Measurements from ENCODE around the gene SH2D1A.

Gene SH2D1A

DNA sequence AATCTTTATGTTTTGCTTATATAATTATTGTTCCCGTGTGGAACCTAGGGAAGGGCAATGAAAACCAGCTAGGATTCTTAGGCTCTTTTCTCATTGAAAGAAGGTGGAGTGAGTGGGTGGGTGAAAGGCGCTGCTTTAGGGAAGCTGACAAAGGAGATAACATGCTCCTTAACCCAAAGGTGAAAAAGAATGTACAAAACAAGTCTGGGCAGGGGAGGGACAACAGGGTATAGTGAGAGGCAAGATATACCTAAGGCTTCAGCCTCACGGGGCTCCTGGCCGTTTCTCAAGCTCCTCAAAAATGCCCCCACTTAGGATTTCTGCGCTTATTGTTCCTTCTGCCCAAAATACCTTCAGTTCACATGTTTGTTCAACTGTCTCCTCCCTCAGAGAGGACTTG lies 1.8 kb downstream of the SH2D1A start:
- no peak for DNase-seq (ENCODE audit: low spot score)
- in situ Hi-C loops (cut with MboI; ENCODE audit: low sequenced_read_pairs, unreplicated experiment), result no loop called here
- TF ChIP-seq, protein P1, sequence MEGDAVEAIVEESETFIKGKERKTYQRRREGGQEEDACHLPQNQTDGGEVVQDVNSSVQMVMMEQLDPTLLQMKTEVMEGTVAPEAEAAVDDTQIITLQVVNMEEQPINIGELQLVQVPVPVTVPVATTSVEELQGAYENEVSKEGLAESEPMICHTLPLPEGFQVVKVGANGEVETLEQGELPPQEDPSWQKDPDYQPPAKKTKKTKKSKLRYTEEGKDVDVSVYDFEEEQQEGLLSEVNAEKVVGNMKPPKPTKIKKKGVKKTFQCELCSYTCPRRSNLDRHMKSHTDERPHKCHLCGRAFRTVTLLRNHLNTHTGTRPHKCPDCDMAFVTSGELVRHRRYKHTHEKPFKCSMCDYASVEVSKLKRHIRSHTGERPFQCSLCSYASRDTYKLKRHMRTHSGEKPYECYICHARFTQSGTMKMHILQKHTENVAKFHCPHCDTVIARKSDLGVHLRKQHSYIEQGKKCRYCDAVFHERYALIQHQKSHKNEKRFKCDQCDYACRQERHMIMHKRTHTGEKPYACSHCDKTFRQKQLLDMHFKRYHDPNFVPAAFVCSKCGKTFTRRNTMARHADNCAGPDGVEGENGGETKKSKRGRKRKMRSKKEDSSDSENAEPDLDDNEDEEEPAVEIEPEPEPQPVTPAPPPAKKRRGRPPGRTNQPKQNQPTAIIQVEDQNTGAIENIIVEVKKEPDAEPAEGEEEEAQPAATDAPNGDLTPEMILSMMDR (IDR thresholded peaks at IDR 0.05; ENCODE audit: borderline replicate concordance, control extremely low read depth, extremely low read depth, insufficient read depth, missing control alignments), result no peak

GRCh38 chrX:124348885-124349453 lies 2.6 kb downstream of the SH2D1A start:
- in situ Hi-C loops (cut with MboI; ENCODE audit: low sequenced_read_pairs, unreplicated experiment), result no loop called here
- TF ChIP-seq, protein P1 (IDR thresholded peaks at IDR 0.05; ENCODE audit: borderline replicate concordance, control extremely low read depth, extremely low read depth, insufficient read depth, missing control alignments), result no peak
- no peak for DNase-seq (ENCODE audit: low spot score)

- DNase-seq (ENCODE audit: low spot score), result no peak
- in situ Hi-C loops (cut with MboI; ENCODE audit: low sequenced_read_pairs, unreplicated experiment), result no loop called here
- TF ChIP-seq, protein P1 (IDR thresholded peaks at IDR 0.05; ENCODE audit: borderline replicate concordance, control extremely low read depth, extremely low read depth, insufficient read depth, missing control alignments), result no peak
Measured at GRCh38 chrX:124354648-124355047, 8.3 kb downstream of the SH2D1A start.

- DNase-seq (ENCODE audit: low spot score), result no peak
- TF ChIP-seq, protein P1 (IDR thresholded peaks at IDR 0.05; ENCODE audit: borderline replicate concordance, control extremely low read depth, extremely low read depth, insufficient read depth, missing control alignments), result no peak
- in situ Hi-C loops (cut with MboI; ENCODE audit: low sequenced_read_pairs, unreplicated experiment), result no loop called here
Measured at GRCh38 chrX:124358800-124359383, 12.5 kb downstream of the SH2D1A start.

GRCh38 chrX:124362072-124362471 lies 15.7 kb downstream of the SH2D1A start:
- DNase-seq (ENCODE audit: low spot score), result no peak
- in situ Hi-C loops (cut with MboI; ENCODE audit: low sequenced_read_pairs, unreplicated experiment), result no loop called here
- TF ChIP-seq, protein P1 (IDR thresholded peaks at IDR 0.05; ENCODE audit: borderline replicate concordance, control extremely low read depth, extremely low read depth, insufficient read depth, missing control alignments), result no peak

DNA sequence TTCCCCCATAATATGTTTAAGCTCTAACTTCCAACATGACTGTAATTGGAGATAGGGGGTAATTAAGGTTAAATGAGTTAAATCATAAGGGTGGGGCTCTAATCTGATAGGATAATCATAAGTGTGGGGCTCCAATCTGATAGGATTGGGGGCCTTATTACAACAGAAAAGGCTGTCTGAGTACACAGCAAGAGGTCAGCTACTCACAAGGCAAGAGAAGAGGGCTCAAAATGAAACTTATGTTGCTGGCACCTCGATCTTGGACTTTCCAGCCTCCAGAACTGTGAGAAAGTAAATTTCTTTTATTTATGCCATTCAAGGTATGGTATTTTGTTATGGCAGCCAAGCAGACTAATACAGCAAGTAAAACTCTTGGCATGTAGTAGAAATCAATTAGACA lies 16.4 kb downstream of the SH2D1A start:
- no peak for DNase-seq (ENCODE audit: low spot score)
- in situ Hi-C loops (cut with MboI; ENCODE audit: low sequenced_read_pairs, unreplicated experiment), result no loop called here
- TF ChIP-seq, protein P1 (IDR thresholded peaks at IDR 0.05; ENCODE audit: borderline replicate concordance, control extremely low read depth, extremely low read depth, insufficient read depth, missing control alignments), result no peak

All from GM13976 (cell line).